Activated CD8-positive, alpha-beta T cell treated with anti-CD3 and anti-CD28 coated beads for 36 hours (primary cell): ENCODE results near the gene CDKAL1. TPM values are rescaled to one million over a fixed set of nuclear protein-coding genes. Genes with fewer than 3 reads are reported as not detected.

Experiments
- ATAC-seq: fragments of 200-7000 bp; cut with Tn5 transposase; one replicate; pipeline ENCODE4 v1.10.0; 2021; ENCODE audit warnings: mild to moderate bottlenecking, moderate library complexity
- CTCF ChIA-PET: fragments of 350-600 bp; sonication (Branson Sonifier 250); formaldehyde crosslinking; loops from one replicate; lab custom pipeline; 2021; ENCODE audit warnings: antibody characterized with exemption; lab: Charles Lee
- POLR2A ChIA-PET: fragments of 350-600 bp; sonication (Branson Sonifier 250); formaldehyde crosslinking; loops from one replicate; lab custom pipeline; 2021; ENCODE audit warnings: antibody characterized with exemption; lab: Charles Lee
- DNase-seq: peaks from one replicate; pipeline ENCODE4 v3.0.0-alpha.2; 2020
- H3K27ac Mint-ChIP-seq: one replicate; pipeline ENCODE4 v1.8.0; 2021; ENCODE audit warnings: mild to moderate bottlenecking, mixed read lengths
- H3K27me3 Mint-ChIP-seq: one replicate; pipeline ENCODE4 v1.8.0; 2021; ENCODE audit warnings: mixed read lengths
- H3K36me3 Mint-ChIP-seq: one replicate; pipeline ENCODE4 v1.8.0; 2021; ENCODE audit warnings: low read depth, mixed read lengths
- H3K4me1 Mint-ChIP-seq: one replicate; pipeline ENCODE4 v1.8.0; 2021; ENCODE audit warnings: low read depth, mixed read lengths
- H3K4me3 Mint-ChIP-seq: one replicate; pipeline ENCODE4 v1.8.0; 2021; ENCODE audit warnings: mild to moderate bottlenecking, moderate library complexity, mixed read lengths
- H3K9me3 Mint-ChIP-seq: one replicate; pipeline ENCODE4 v1.8.0; 2021; ENCODE audit warnings: mixed read lengths
- CTCF ChIP-seq: fragments of 200-600 bp; IDR thresholded peaks from one replicate; pipeline ENCODE4 v1.8.0; 2022; ENCODE audit warnings: antibody characterized with exemption, mild to moderate bottlenecking
- intact Hi-C: fragments of 100-400 bp; cut with micrococcal nuclease; formaldehyde crosslinking; loops from one replicate; pipeline ENCODE4 v1.10.0; 2022
- total RNA-seq, 2 experiments: library from RNA; stranded (reverse); gene quantifications; one replicate each; pipeline ENCODE4 v1.2.3, GENCODE V29; 2021

CDKAL1 gene
- total RNA-seq, 2 experiments from 2014 or later = 21.6 to 23.6 TPM

DNA sequence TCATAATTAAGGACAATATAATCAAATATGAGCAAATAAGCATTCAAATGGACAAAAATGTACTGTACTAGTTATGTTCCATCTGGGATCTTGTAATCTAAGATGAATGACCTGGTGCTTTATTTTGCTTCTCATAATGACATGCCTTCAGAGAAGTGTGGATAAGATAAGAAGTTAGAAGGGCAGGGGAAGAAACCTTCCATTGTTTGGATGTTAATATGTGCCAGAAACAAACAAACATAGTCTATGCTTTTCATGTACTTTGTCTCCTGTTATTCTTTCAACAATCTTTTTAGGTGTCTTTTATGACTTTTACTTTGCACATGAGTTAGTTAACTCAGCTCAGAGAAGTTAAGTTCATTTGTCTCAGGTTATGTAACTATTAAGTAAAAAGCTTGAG lies 547.8 kb downstream of the CDKAL1 start:
- H3K4me3 Mint-ChIP-seq = no peak overlapping the region
- no peak for TF ChIP-seq CTCF
- H3K27me3 Mint-ChIP-seq = no peaks in the 10 kb centered on the region
- H3K4me1 Mint-ChIP-seq = no peaks in the 10 kb centered on the region
- ATAC-seq (no peak), DNase-seq (no peak)
- intact Hi-C loops = no loop called here
- ChIA-PET CTCF (no interaction called here), POLR2A (no interaction called here)
- H3K9me3 Mint-ChIP-seq = no peaks in the 10 kb centered on the region
- H3K36me3 Mint-ChIP-seq = peaks cover 34% of the 10 kb centered on the region
- no peak overlapping the region for H3K27ac Mint-ChIP-seq

DNA sequence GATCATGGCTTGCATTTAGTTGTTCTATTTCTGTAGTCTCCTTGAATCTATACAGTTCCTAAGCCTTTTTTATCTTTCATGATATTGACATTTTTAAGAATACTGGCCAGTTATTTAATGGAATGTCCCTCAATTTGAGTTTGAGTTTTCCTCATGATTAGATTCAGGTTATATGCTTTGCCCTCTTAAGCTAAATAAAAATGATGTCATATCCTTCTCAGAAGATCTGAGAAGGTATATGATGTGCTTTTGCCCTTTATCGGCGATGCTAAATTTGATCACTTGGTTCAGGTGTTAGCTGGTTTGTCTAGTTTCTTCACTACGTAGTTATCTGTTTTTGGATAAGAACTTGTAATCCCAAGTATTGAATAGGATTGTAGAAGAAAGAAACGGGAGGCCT lies 549.5 kb downstream of the CDKAL1 start:
- ChIA-PET POLR2A (no interaction called here), CTCF (no interaction called here)
- DNase-seq (no peak), ATAC-seq (no peak)
- Mint-ChIP-seq H3K27me3 (no peaks in the 10 kb centered on the region), H3K27ac (no peak overlapping the region), H3K4me1 (no peaks in the 10 kb centered on the region), H3K36me3 (peaks cover 29% of the 10 kb centered on the region), H3K9me3 (no peaks in the 10 kb centered on the region), H3K4me3 (no peak overlapping the region)
- TF ChIP-seq CTCF = no peak
- intact Hi-C loops = no loop called here

DNA sequence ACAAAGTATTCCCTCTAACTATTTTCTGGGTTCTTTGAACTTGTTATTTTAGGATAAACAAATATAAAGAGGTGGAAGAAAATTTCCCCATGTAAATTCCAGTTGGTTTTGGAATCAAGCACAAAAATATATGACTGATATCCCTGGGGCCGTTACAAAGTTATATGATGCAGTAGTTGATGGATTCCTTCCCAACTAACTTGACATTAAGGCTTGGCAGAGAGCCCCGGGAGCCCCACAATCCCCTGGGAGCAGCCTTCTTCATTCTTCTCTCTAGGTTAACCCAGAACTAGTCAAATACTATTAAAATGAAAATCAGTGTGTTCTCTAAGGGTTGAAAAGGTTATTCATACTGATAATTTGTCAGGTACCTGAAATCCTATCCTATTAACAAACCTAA lies 550.4 kb downstream of the CDKAL1 start:
- Mint-ChIP-seq H3K36me3 (peaks cover 26% of the 10 kb centered on the region), H3K4me1 (no peaks in the 10 kb centered on the region), H3K4me3 (no peak overlapping the region), H3K27ac (no peak overlapping the region), H3K27me3 (no peaks in the 10 kb centered on the region), H3K9me3 (no peaks in the 10 kb centered on the region)
- POLR2A ChIA-PET = no interaction called here
- no peak for ATAC-seq
- no peak for DNase-seq
- no peak for TF ChIP-seq CTCF
- intact Hi-C loops = no loop called here
- CTCF ChIA-PET = no interaction called here

DNA sequence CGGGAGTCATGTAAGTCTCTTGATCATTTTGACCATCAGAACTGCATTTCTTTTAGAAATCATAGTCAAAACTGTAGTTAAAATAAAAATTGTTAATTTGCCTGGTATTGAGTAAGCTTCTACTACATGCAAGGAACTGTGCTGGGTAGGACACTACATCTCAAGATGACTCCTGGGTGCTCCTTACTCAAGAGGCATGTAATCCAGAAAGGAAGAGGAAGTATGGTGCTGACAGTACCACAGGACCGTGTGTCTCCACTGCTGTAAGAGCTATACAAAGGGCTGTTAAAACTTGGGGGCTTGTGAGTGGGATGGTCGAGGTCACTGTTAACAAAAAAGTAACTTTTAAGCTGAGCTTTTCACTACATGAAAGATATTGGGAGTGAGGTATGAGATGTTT lies 551.0 kb downstream of the CDKAL1 start:
- no peak for DNase-seq
- ATAC-seq = no peak
- Mint-ChIP-seq H3K27me3 (no peaks in the 10 kb centered on the region), H3K4me3 (no peak overlapping the region), H3K27ac (no peak overlapping the region), H3K4me1 (no peaks in the 10 kb centered on the region), H3K36me3 (peaks cover 24% of the 10 kb centered on the region), H3K9me3 (no peaks in the 10 kb centered on the region)
- TF ChIP-seq CTCF = no peak
- intact Hi-C loops = no loop called here
- ChIA-PET POLR2A (no interaction called here), CTCF (no interaction called here)

DNA sequence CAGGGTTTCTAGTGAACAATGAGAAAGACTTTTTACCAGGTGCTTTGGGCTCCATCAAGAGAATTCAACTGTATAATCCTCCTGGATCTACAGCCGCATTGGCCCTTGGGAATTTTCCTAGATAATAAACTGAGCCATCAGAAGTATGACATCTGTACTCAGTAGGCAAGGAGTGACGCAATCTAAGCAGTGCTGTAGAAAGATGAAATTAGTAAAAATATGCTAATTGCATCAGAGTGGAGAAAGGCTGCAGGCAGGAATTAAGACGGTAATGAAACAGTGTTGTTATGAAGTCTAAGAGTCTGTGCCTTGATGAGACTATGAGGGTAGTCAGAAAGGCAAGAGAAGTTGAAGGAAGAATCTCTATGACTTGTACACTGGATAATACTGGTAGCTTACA lies 551.4 kb downstream of the CDKAL1 start:
- no peak for TF ChIP-seq CTCF
- DNase-seq (no peak), ATAC-seq (no peak)
- intact Hi-C loops = no loop called here
- no peaks in the 10 kb centered on the region for H3K27me3 Mint-ChIP-seq
- peaks cover 24% of the 10 kb centered on the region for H3K36me3 Mint-ChIP-seq
- POLR2A ChIA-PET = no interaction called here
- no peak overlapping the region for H3K4me3 Mint-ChIP-seq
- no peaks in the 10 kb centered on the region for H3K4me1 Mint-ChIP-seq
- CTCF ChIA-PET = no interaction called here
- no peaks in the 10 kb centered on the region for H3K9me3 Mint-ChIP-seq
- no peak overlapping the region for H3K27ac Mint-ChIP-seq
